NCI-H69 (cell line): ENCODE data around the gene ADCY3.
"Not testable (repeated sequence)": the region's sequence is repeated elsewhere in the genome, so short reads cannot be mapped to it uniquely, and the experiment has no call there.

Experiments used
- DNase-seq: peaks from one replicate; lab custom pipeline; 2025; lab: John Stamatoyannopoulos, UW

Gene ADCY3

GRCh38 chr2:24844023-24844685 lies 75.9 kb downstream of the ADCY3 start:
- no peak for DNase-seq

- no peak for DNase-seq
Observed at GRCh38 chr2:24843330-24843860, 76.6 kb downstream of the ADCY3 start.

- no peak for DNase-seq
Observed at GRCh38 chr2:24842081-24843050, 77.7 kb downstream of the ADCY3 start.

GRCh38 chr2:24840962-24841945 lies 78.8 kb downstream of the ADCY3 start:
- DNase-seq = no peak

- no peak for DNase-seq
Observed at GRCh38 chr2:24840164-24840869, 79.7 kb downstream of the ADCY3 start.

GRCh38 chr2:24839729-24840128 lies 80.3 kb downstream of the ADCY3 start:
- no peak for DNase-seq

GRCh38 chr2:24838541-24838940 lies 81.5 kb downstream of the ADCY3 start:
- no peak for DNase-seq

GRCh38 chr2:24837996-24838513 lies 82.0 kb downstream of the ADCY3 start:
- no peak for DNase-seq

GRCh38 chr2:24836706-24837105 lies 83.3 kb downstream of the ADCY3 start:
- no peak for DNase-seq

GRCh38 chr2:24836206-24836605 lies 83.8 kb downstream of the ADCY3 start:
- DNase-seq = no peak

GRCh38 chr2:24835411-24835810 lies 84.6 kb downstream of the ADCY3 start:
- DNase-seq = not testable (repeated sequence)

GRCh38 chr2:24834733-24835395 lies 85.2 kb downstream of the ADCY3 start:
- no peak for DNase-seq

- no peak for DNase-seq
Observed at GRCh38 chr2:24833821-24834732, 86.0 kb downstream of the ADCY3 start.

- peak; percentile 90 for DNase-seq
Observed at GRCh38 chr2:24832931-24833701, 86.9 kb downstream of the ADCY3 start.

- peak; percentile 4 for DNase-seq
Observed at GRCh38 chr2:24832521-24832920, 87.5 kb downstream of the ADCY3 start.

GRCh38 chr2:24832073-24832461 lies 88.0 kb downstream of the ADCY3 start:
- DNase-seq = peak; percentile 3

- DNase-seq = no peak
Observed at GRCh38 chr2:24831221-24832072, 88.6 kb downstream of the ADCY3 start.
